ENCODE data around the gene EYA2.

Gene EYA2

GRCh38 chr20:47215653-47216397, 321.2 kb downstream of the EYA2 start:
- no peak for DNase-seq

GRCh38 chr20:47216819-47217410, 322.3 kb downstream of the EYA2 start:
- no peak for DNase-seq

GRCh38 chr20:47217482-47218446, 323.1 kb downstream of the EYA2 start:
- DNase-seq = no peak

GRCh38 chr20:47220161-47220582, 325.5 kb downstream of the EYA2 start:
- DNase-seq = peak in 1 of 2 experiments; percentile 57

- no peak for DNase-seq
Measured at GRCh38 chr20:47221036-47221625, 326.5 kb downstream of the EYA2 start.

GRCh38 chr20:47222468-47223119, 328.0 kb downstream of the EYA2 start:
- DNase-seq = no peak

- DNase-seq = no peak
Measured at GRCh38 chr20:47223896-47224295, 329.3 kb downstream of the EYA2 start.

- no peak for DNase-seq
Measured at GRCh38 chr20:47224300-47224791, 329.7 kb downstream of the EYA2 start.

GRCh38 chr20:47224857-47225256, 330.2 kb downstream of the EYA2 start:
- no peak for DNase-seq

GRCh38 chr20:47225458-47225857, 330.8 kb downstream of the EYA2 start:
- no peak for DNase-seq

GRCh38 chr20:47227119-47227518, 332.5 kb downstream of the EYA2 start:
- DNase-seq = no peak

- DNase-seq = no peak
Measured at GRCh38 chr20:47227576-47227975, 332.9 kb downstream of the EYA2 start.

GRCh38 chr20:47228654-47229053, 334.0 kb downstream of the EYA2 start:
- DNase-seq = no peak

GRCh38 chr20:47230811-47231256, 336.2 kb downstream of the EYA2 start:
- no peak for DNase-seq

GRCh38 chr20:47231382-47232039, 336.9 kb downstream of the EYA2 start:
- DNase-seq = no peak

GRCh38 chr20:47232518-47232917, 337.9 kb downstream of the EYA2 start:
- DNase-seq = peak in 1 of 2 experiments; percentile 12

- DNase-seq = no peak
Measured at GRCh38 chr20:47233333-47234188, 338.9 kb downstream of the EYA2 start.

GRCh38 chr20:47235111-47235510, 340.5 kb downstream of the EYA2 start:
- no peak for DNase-seq

- DNase-seq = peak in 1 of 2 experiments; percentile 3
Measured at GRCh38 chr20:47235853-47236638, 341.4 kb downstream of the EYA2 start.

GRCh38 chr20:47236639-47236900, 341.9 kb downstream of the EYA2 start:
- no peak for DNase-seq

All from NCI-H526 (cell line).